DMS153 treated with DMSO at 0.1 percent for 48 hours (cell line): ENCODE results near the gene SPOCK3.
A peak's percentile ranks its signal among the peaks of the same experiment; 100 is the strongest.

ENCODE experiments used
- DNase-seq: peaks from one replicate; lab custom pipeline; 2025; ENCODE audit not compliant: unreplicated experiment; lab: John Stamatoyannopoulos, UW

Gene SPOCK3

DNA sequence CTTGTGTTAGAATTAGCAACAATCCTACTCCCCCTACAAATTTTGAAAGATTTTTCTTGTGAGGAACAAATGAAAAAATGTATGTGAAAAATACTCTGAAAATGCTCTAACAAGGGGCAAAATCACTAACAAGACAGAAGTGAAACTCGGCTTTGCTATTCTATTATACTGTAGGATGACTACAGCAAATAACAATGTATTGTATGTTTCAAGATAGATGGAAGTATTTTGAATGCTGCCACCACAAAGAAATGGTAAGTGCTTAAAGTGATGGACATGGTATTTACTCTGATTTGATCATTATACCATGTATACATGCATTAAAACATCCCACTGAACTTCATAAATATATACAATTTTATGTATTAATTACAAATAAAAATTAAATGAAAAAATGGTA is 192.8 kb downstream of the SPOCK3 start:
- no peak for DNase-seq

DNA sequence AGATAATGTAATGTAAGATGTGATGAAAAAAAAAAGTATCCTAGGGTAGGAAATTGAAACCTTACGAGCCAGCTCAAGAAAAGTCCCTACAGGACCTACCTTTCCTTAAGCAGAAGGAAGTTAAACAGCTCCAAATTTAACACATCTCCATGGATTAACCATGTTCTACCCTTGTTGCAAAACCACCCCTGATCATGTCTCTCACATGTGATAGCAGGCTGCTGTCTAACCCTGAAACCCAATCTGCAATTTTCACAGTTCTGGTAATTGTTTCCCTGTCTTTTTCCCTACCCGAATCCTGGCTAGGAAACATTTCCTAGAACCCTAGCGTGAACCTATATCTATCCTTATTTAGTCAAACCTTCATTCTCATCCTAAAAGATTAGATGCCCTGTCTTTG is 198.9 kb downstream of the SPOCK3 start:
- DNase-seq: no peak

DNA sequence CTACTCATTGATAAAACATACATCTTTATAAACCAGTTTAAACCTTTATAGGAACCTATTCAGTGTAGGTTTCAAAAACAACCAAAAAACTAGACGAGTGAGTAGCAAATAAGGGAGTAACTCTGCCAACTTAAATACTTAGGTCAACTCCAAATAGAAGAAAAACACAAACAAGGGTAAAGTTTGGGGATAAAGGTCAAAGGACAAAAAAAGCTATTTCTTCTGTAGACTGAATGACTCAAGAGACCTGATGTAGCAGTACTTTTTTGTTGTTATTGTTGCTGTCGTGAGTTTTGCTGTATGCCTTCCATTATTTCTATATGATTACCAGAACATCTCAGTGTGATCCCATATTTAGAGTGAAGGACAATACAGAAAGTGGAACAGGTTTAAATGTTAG is 199.3 kb downstream of the SPOCK3 start:
- DNase-seq: no peak

DNA sequence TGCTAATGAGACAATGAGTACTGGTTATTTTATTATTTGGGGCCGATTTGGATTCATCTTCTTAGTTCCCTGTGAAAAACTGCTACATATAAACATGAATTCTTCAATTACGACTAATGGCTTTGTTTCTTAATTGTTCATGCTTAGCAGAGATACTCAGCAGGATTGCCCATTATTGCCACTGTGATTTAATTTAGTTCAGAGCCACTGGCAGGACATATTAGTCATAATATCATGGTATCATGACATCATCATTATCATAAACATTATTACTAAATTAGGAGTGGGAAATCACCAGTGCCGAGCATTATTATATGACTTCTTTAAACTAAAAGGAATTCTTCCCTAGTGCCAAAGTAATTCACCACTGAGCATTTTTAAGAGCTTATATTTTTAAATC is 201.4 kb downstream of the SPOCK3 start:
- no peak for DNase-seq

DNA sequence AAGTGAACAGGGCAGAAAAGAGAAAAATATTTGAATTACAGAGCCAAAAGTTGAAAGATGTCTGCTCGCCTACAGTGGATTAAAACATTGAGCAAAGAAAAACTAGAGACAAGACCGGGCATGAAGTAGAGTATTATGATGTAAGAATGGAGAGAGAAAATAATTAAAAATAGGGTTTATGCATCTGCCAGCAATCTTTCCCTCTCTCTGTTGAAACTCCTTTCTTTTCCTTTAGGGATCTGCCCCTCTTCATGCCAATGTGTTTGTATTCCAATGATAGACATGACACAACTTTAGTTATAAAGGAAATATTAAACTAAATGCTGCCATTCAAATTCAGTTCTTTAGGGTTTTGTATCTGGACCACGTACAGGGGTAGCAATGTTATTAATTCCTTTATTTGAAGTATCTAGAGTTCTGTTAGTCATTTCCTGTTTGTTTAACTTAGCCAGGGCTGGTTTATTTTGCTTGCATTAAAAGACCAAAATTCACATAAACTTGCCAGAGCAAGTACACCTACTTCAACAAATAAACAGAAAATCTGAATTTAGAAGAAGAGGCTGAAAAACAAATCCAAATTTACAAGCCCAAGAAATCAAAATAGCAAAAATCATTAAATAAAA is 202.6 kb downstream of the SPOCK3 start:
- no peak for DNase-seq

DNA sequence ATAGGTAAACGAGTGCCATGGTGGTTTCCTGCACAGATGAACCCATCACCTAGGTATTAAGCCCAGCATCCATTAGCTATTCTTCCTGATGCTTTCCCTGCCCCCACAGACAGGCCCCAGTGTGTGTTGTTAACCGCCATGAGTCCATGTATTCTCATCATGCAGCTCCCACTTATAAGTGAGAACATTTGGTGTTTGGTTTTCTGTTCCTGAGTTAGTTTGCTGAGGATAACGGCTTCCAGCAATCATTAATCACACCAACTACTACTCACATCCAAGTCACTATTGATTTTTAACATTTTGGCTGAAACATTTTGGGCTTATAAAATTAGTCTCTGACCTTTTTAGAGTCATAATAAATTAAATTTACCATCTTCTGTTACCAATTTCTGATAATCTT is 205.3 kb downstream of the SPOCK3 start:
- no peak for DNase-seq

DNA sequence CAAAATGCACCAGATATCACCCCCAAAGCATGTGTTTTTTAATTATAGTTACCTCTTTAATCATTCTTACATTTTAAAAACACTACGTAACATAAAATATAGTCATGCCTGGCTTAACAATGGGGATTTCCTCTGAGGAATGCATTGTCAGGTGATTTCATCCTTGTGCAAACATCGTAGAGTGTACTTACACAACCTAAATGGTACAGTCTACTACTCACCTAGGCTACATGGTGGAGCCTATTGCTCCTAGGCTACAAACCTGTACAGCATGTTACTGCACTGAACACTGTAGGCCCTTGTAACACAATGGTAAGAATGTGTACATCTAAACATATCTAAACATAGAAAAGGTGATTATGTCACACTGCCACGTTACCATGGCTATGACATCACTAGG is 208.6 kb downstream of the SPOCK3 start:
- peak; percentile 37 for DNase-seq

DNA sequence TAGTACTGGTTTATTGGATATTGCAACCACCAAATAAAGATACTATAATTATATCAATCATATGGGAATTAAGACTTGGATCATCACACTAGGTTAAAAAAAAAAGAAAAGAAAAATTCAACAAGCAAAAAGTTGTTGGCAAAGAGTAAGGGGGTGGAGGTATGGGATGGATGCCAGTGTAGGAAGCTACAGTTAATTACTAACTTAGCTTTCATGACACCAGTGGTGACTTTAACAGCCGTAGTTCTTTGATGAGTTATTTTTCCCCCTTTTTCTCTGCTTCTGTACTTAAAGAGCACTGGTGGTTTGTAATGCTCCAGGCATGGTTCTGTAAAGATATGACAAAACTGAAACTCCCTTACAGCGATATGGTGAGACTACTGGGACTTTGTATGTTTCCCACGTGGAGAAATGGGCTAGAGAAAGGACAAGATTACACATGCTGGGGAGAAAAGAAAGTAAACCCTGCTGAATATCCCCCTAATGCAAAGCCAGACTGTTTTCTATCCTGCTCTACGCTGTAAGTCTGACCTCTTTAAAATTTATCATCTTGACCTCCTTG is 210.8 kb downstream of the SPOCK3 start:
- DNase-seq: no peak

DNA sequence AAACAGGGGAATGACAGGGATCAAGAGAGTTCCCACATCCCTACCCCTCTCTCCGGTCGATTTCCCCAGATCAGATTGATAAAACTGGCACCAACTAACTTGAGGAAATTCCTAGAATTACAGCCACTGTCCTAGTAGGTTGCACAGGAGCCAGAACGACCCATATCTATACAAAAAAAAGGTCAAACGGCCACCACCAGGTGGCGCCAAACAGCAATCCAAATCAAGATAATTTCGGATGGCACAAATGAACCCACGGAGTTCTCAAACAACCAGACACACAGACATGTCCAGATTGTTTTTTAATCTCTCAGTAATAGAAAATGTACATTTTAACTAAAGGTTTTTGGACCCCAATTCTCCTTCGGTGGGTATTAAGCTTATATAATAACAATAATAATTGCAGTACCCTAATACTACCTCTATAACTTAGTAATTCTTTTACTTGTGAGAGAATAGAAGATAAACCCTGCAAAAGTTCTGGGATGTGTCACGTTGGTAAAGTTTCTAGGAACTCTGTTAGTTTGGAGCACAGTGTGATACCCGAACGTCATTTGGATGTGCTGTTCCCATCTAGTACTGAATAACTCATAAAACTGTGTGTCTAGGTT is 212.6 kb downstream of the SPOCK3 start:
- peak; percentile 55 for DNase-seq

DNA sequence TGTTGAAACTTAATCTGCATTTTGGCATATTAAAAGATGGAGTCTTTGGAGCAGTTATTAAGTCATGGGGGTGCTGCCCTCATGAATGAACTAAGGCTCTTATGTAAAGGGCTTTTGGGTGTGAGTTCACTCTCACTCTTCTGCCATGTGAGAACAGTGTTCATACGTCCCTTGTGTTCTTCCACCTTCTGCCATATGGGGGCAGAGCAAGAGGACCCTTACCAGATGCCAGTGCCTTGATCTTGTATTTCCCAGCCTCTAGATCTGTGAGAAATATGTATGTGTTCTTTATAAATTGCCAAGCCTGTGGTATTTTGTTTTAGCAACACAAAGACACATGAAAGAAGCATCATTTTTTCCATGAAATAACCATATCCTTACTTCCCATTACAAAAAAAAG is 213.9 kb downstream of the SPOCK3 start:
- DNase-seq: no peak

DNA sequence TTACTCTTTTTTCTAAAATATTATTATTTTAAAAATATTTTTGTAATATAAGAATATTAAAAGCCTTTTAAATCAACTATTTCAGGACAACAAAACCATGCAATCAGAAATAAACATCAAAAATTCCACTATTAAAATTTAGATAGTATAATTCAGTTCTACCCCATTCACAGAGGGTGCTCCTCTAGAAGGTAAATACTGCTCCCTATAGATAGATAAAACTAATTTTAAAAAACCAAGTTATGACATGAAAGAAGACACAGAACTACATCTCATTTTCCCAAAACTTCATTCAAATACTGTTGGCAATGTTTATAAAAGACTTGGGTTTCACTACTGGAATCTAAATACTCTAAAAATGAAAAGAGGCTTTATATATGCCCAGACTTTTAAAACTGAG is 219.3 kb downstream of the SPOCK3 start:
- DNase-seq: no peak

DNA sequence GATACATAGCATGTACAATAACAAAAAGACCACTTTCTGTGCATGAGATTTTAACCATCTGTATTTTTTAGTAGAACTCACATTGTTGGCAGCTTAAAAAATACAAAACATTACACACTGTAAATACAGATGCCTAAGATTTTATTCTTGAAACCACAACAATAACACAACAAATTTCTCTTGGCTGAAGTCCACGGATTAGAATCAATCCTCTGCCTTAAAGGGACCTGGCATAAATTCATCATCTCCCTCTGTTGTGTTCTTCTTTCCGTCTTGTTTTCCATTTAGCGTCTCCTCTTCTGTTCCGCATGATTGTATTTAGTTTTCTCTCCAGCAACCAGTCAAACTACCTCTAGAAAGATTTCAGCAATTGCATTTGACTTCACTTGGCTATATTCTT is 231.0 kb downstream of the SPOCK3 start:
- DNase-seq: no peak

DNA sequence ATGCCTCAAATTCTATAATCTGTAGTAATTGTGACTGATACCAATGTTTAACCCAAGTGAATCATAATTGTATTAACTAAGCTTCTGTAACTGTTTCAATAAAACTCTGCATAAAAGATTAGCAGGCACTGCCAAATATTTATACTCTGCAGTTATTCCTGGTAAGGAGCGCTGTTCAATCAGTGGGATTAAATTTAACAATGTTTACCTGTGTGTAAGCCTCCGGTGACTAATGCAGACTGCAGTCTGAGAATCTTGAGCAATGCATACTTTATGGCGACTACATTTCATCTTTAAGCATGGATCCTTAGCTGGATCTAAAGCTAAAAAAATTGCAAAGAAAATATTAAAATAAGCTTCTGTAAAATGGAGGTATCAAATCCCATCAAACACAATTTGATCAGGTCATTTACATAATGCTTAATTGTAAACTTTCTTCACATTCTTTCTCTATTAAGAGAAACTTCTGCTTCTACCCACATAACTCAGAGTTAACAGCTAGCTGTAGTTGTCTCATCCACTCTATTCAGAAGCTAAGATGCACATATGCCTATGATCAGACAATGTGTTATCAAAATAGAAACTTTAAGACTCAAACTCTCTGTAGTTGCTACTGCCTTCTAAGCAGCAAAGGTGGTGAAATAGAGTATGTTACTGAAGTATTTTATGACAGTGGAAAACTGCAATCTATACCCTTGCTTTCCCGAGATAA is 234.0 kb downstream of the SPOCK3 start:
- no peak for DNase-seq

DNA sequence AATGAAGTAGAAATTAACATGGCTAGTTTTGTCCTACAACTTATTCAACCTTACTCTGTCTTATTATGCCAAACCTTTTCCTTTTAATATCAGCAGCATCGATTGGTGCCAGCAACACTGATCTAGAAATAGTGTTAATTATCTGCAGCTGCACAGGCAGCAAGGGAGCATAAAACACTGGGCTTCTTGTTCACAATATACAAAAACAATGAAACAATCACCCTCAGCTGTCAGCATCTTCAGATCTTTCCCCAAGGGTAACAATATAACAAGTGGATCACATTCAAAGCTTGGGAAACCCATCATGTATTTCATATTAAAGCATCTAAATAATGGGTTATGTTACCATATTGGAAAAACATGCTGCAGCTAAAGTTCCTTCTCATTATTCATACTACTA is 238.1 kb downstream of the SPOCK3 start:
- no peak for DNase-seq

DNA sequence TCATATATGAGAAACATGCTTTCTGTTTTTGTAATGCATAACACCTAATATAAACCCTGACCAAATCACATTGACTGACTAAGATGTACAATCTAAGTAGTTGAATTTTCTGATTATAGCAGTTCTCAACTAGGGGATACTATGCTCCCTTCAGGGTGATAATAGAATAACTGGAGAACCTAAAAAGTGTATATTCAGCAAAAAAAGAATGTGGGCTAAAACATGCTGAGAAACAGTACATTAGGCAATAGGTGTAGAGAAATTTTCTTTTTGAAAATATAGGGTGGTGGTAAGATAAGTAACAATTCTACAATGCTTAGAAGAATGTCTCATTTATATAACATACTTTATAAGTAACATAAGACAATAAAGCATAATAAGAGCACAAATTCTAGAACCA is 239.6 kb downstream of the SPOCK3 start:
- DNase-seq: no peak

DNA sequence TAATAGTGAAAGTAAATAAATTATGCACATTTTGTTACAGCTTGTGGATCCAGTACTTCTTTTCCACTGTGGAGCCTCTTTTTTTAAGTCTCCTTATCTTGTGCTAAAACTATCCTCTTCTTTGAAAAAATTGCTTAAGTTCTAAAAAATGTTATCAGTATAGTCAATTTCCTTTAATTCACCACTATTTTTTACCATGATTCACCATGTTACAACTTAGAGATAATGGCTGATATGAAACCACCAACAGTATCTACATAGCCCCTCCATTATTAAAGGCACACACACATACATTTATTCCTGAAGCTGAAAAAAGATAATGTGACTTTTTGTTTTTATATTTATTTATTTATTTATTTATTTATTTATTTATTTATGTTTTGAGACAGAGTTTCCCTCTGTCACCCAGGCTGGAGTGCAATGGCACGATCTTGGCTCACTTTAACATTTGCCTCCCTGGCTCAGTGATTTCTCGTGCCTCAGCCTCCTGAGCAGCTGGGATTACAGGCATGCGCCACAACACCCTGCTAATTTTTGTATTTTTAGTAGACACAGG is 243.2 kb downstream of the SPOCK3 start:
- no peak for DNase-seq

DNA sequence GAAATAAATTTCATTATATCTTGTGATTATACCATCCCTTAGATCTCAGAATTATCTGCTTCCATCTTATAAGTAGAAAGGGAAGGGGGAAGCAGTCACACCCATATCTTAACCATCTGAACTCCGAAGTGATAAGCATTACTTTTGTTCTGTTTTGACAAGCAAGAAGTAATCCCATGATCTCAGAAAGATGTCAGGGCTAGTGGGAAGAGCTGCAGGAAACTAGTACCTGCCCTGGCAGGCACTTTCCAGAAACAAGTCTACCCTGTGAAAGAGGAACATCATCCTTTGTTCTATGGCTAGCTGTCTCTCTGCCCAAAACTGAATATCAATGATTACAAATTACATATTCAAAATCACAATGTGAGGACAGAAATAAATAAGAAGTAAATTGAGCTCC is 244.4 kb downstream of the SPOCK3 start:
- DNase-seq: no peak

DNA sequence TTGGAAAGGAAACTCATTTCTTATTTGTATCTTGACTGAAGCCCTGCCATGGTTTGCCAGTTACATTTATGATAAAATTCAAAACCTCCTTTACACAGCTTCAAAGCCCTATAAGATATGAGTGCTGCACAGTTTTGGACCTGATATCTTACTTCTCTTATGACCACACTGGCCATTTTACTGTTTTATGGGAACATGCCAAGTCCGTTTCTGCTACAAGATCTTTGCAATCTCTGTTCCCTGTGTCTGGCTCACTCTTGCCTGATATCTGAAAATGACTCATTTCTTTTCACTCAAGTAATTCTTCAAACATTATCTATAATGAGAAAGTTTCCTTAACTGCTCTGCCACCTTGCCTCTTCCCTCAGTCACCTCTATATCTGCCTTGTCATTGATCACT is 247.3 kb downstream of the SPOCK3 start:
- no peak for DNase-seq

DNA sequence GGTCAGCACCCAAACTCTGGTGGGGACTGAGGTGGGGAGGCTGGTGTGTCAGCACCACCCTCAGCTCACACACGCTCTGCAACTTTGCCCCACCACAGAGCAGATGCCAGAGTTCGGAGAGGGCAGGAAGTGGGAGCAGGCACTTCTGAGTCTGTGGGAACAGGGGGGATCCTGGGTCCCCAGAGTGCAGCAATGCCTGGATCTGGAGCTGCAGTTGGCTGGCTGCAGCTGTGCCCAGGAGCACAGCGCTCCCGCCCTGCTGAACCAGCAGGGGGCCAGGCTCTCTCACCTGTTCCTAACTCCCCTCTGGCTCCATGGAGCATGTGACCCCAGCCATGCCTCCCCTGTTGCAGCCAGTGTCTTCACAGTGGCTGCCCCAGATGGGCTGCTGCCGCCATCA is 252.4 kb downstream of the SPOCK3 start:
- no peak for DNase-seq

DNA sequence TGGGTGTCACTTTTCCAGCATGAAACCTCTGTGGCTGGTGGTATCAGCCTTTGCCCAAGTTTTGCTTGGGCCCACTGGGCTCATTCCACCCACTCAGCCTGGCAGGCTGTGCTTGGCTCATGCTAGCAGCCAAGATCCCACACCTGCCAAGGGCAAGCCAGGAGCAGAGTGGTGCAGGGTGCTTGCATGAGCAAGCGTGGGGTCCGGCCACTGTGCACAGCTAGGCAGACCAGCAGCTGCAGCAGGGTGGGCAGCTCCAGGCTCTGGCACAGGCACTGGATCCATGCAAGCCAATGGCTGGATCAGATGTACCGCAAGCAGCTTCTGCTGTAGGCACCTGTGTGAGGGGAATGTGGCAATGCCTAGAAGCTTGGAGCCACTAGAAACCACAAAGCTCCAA is 253.9 kb downstream of the SPOCK3 start:
- no peak for DNase-seq

DNA sequence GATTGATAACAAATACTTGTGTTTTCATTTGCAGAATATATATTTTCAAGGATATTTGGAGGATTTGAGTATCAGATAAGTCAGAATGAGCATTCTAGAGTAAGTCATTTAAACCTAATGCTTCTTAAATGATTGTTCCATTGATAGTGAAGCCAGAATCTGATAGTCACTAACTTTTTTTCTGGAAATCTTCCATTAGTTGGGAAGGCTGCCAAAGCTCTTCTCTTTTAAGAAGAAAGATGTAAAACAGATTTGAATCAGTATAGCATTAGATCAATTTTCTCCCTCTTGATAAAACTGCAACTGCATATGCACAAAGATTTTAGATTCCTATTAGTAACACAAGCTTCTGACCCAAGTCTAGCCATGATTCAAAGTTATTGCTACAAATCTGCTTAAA is 256.7 kb downstream of the SPOCK3 start:
- no peak for DNase-seq

DNA sequence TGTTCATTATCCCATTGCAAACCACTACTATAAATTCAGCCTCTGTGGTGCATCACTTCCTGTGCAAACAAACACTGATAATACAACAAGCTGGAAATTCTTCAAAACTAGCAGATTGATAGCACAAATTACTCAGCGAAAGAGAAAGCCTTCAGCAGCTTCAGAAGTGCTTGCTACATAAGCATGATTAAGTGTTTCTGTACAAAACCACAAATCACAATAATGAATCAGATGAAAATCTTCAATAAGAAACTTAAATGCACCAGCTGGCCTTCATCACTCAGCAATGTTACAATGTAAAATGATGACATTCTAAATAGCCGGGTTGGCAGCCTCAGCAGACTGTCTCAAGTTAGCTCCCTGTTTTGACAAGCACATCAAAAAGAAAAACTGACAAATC is 262.2 kb downstream of the SPOCK3 start:
- no peak for DNase-seq
